Sigmoid colon (tissue), 4 donors: ENCODE results near the gene CDIPT.
A peak's percentile ranks its signal among the peaks of the same experiment; 100 is the strongest.

ENCODE experiments used
- EP300 ChIP-seq, 4 donors: sonication (generic); formaldehyde crosslinking; IDR thresholded peaks; one replicate each; pipeline ENCODE4 v1.6.1; 2017; ENCODE audit warnings: antibody characterized with exemption in 4 of 4
- POLR2A ChIP-seq, 2 donors: fragments of 450-650 bp; IDR thresholded peaks; one replicate each; pipeline ENCODE4 v1.6.1; 2016; ENCODE audit warnings: antibody characterized with exemption in 2 of 2, mild to moderate bottlenecking in 2 of 2, moderate library complexity in 2 of 2
- TF ChIP-seq, protein P1 (sequence below), 4 experiments: fragments of 450-650 bp in 3 of 4; fragments of 200-600 bp in 1 of 4; IDR thresholded peaks; one replicate each; pipeline ENCODE4 v1.5.1; 2016 to 2019; ENCODE audit warnings: antibody characterized with exemption in 4 of 4, mild to moderate bottlenecking in 3 of 4, moderate library complexity in 2 of 4

- TF ChIP-seq POLR2A (IDR thresholded peaks at IDR 0.05), result peak in 1 of 2 donors; percentile 39
- TF ChIP-seq, protein P1, sequence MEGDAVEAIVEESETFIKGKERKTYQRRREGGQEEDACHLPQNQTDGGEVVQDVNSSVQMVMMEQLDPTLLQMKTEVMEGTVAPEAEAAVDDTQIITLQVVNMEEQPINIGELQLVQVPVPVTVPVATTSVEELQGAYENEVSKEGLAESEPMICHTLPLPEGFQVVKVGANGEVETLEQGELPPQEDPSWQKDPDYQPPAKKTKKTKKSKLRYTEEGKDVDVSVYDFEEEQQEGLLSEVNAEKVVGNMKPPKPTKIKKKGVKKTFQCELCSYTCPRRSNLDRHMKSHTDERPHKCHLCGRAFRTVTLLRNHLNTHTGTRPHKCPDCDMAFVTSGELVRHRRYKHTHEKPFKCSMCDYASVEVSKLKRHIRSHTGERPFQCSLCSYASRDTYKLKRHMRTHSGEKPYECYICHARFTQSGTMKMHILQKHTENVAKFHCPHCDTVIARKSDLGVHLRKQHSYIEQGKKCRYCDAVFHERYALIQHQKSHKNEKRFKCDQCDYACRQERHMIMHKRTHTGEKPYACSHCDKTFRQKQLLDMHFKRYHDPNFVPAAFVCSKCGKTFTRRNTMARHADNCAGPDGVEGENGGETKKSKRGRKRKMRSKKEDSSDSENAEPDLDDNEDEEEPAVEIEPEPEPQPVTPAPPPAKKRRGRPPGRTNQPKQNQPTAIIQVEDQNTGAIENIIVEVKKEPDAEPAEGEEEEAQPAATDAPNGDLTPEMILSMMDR (IDR thresholded peaks at IDR 0.05), result no peak
- no peak for TF ChIP-seq EP300 (IDR thresholded peaks at IDR 0.05)
These were observed 46.2 kb downstream of the CDIPT start for GRCh38 chr16:29816694-29817441.
